Stimulated activated CD4-positive, alpha-beta T cell treated with anti-CD3 and anti-CD28 coated beads, Interleukin-4, amount 100 ng/mL, for 1 hour (primary cell): Measurements from ENCODE around the gene C1QTNF6.
"Not testable (repeated sequence)": the region's sequence is repeated elsewhere in the genome, so short reads cannot be mapped to it uniquely, and the experiment has no call there.

Experiments
- DNase-seq: peaks from one replicate; pipeline ENCODE4 v3.0.0-alpha.2; 2020

C1QTNF6 gene

GRCh38 chr22:37175414-37176281, 12.4 kb downstream of the C1QTNF6 start:
- no peak for DNase-seq

- DNase-seq, result no peak
These were observed 13.1 kb downstream of the C1QTNF6 start for GRCh38 chr22:37174964-37175363.

GRCh38 chr22:37173709-37174108, 14.3 kb downstream of the C1QTNF6 start:
- no peak for DNase-seq

GRCh38 chr22:37172266-37173245, 15.5 kb downstream of the C1QTNF6 start:
- DNase-seq, result no peak

- no peak for DNase-seq
These were observed 16.4 kb downstream of the C1QTNF6 start for GRCh38 chr22:37171662-37172061.

GRCh38 chr22:37170689-37171405, 17.2 kb downstream of the C1QTNF6 start:
- not testable (repeated sequence) for DNase-seq

GRCh38 chr22:37169947-37170688, 17.9 kb downstream of the C1QTNF6 start:
- no peak for DNase-seq

- DNase-seq, result no peak
These were observed 18.6 kb downstream of the C1QTNF6 start for GRCh38 chr22:37169406-37169805.

GRCh38 chr22:37167981-37168647, 19.9 kb downstream of the C1QTNF6 start:
- no peak for DNase-seq

- DNase-seq, result no peak
These were observed 20.7 kb downstream of the C1QTNF6 start for GRCh38 chr22:37167176-37167980.

GRCh38 chr22:37166675-37167066, 21.4 kb downstream of the C1QTNF6 start:
- peak; percentile 88 for DNase-seq

GRCh38 chr22:37165940-37166674, 21.9 kb downstream of the C1QTNF6 start:
- DNase-seq, result no peak

- DNase-seq, result no peak
These were observed 23.0 kb downstream of the C1QTNF6 start for GRCh38 chr22:37165066-37165465.

GRCh38 chr22:37164505-37164887, 23.6 kb downstream of the C1QTNF6 start:
- no peak for DNase-seq

GRCh38 chr22:37163575-37164504, 24.2 kb downstream of the C1QTNF6 start:
- peak; percentile 52 for DNase-seq

- DNase-seq, result no peak
These were observed 25.0 kb downstream of the C1QTNF6 start for GRCh38 chr22:37163096-37163489.

- DNase-seq, result peak; percentile 63
These were observed 25.6 kb downstream of the C1QTNF6 start for GRCh38 chr22:37162221-37163095.

- DNase-seq, result no peak
These were observed 26.6 kb downstream of the C1QTNF6 start for GRCh38 chr22:37161443-37161842.
